Stimulated activated naive CD4-positive, alpha-beta T cell treated with Interleukin-2 at 50 U/mL for 16 hours (primary cell): ENCODE data around the gene CEP164.

Experiments used
- DNase-seq: peaks from one replicate; lab custom pipeline; 2025; lab: John Stamatoyannopoulos, UW

Gene CEP164

GRCh38 chr11:117421041-117421440, 93.4 kb downstream of the CEP164 start:
- DNase-seq, result no peak

DNA sequence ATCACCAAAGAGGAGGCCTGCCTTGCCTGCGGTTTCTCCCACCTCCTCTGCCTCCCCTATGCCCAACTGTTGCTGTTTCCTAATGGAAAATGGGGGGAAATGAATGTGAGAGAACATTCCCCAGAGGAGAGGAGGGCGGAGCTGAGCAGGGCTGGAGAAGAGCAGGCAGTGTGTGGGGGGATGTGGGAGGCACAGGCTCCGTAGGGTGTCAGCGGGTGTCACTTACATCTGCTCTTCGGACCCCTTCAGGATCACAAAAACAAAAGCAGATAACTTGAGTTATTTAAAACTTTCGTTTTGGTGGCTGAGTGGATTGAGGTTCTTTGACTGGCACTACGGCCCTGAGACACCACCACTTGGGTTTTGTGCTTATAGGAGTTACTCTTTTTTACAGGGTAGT, 93.8 kb downstream of the CEP164 start:
- DNase-seq, result no peak

DNA sequence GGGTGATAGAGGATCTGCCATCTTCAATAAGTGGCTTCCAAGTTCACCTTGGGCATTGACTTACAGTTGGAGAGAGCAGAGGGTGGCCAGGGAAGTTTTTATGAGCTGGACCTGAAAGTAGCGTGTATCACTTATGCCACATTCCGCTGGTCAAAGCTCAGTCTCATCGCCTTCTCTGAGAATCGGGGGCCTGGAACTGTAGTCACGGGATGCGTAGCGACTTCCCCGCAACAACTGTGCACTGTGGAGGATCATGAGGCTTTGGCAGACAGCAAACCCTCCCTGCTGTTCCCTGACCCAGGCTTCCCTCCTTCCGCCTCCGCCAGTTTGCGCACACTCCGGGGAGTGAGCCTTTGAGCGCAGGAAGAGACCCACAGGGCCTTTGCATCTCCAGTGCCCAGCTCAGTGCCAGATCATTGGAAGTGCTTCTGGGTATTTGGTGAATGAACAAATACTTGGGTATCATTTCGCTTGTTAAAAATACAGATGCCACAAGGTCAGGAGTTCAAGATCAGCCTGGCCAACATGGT, 95.5 kb downstream of the CEP164 start:
- no peak for DNase-seq

DNA sequence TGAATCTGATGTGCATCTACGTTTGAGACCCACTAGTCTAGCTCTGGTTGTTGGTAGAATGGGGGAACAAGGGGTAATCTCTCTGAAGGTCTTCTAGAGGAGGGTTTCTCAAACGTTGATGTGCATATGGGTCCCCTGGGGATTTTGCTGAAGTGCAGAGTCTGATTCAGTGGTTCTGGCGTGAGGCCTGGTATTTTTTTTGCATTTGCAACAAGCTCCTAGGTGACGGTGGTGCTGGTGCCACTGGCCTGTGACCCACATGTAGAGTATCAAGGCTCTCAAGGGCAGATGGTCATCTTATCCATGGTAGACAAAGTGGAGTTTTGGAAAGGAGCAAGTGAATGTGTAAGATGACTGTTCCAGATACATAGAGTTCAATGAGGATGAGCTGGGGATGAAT, 97.1 kb downstream of the CEP164 start:
- no peak for DNase-seq

GRCh38 chr11:117425679-117426296, 98.1 kb downstream of the CEP164 start:
- no peak for DNase-seq

GRCh38 chr11:117426297-117426685, 98.6 kb downstream of the CEP164 start:
- peak; percentile 55 for DNase-seq

DNA sequence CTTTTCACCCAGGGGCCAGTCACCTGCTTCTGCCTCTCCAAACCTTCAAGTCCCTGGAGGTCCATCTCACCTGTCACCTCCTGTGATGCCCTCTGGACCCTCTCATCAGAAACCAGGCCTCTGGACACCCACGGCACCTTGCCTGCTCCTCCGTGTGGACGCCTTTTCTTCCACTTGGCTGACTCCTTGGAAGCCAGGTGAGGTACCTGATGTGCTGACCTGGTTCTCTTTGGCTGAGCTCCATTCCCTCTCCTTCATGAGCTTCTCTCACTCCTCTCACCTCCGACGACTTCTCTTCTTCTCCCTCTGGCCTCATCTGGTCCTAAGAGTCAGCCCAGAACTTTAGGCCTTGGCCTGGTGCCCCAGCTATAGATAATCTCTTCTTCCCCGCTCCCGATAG, 99.3 kb downstream of the CEP164 start:
- no peak for DNase-seq

- DNase-seq, result no peak
Measured at GRCh38 chr11:117427356-117427874, 99.8 kb downstream of the CEP164 start.

GRCh38 chr11:117428186-117428855, 100.7 kb downstream of the CEP164 start:
- no peak for DNase-seq

- no peak for DNase-seq
Measured at GRCh38 chr11:117428856-117429229, 101.2 kb downstream of the CEP164 start.

- no peak for DNase-seq
Measured at GRCh38 chr11:117430293-117430955, 102.8 kb downstream of the CEP164 start.

- no peak for DNase-seq
Measured at GRCh38 chr11:117431436-117431835, 103.8 kb downstream of the CEP164 start.

GRCh38 chr11:117433717-117434116, 106.1 kb downstream of the CEP164 start:
- no peak for DNase-seq

DNA sequence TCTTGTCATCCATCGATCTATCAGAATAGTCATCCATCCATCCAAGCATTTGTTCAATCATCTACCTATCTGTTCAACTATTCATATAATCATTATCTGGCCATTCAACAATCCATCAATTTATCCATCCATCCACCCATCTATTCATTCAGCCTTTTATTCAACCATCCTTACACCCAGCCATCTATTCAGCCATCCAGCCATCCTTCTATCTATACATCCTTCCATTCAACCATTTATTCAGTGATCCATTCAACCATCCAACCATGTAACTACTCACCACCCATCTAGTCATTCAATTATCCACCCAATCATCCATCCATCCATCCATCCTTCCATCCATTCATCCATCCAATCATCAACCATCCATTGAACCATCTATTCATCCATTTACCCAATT, 106.8 kb downstream of the CEP164 start:
- DNase-seq, result no peak

DNA sequence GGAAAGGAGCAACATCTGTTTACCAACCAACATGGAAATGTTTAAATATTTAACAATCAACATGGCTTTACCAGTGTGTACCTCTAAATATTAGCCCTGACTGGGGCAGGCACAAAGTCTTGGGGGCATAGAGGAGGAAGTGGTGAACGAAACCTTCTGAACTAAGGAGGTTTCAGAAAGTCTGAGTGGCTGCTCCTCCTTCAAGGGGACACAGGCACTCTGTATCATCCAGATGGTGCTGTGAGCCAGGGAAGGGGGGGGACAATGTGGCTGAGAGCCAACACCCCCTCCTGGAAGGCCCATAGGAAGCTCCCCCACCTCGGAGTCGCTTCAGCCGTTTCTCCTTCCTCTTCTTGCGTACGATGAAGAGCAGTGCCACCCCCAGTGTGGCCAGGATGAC, 107.7 kb downstream of the CEP164 start:
- DNase-seq, result no peak

DNA sequence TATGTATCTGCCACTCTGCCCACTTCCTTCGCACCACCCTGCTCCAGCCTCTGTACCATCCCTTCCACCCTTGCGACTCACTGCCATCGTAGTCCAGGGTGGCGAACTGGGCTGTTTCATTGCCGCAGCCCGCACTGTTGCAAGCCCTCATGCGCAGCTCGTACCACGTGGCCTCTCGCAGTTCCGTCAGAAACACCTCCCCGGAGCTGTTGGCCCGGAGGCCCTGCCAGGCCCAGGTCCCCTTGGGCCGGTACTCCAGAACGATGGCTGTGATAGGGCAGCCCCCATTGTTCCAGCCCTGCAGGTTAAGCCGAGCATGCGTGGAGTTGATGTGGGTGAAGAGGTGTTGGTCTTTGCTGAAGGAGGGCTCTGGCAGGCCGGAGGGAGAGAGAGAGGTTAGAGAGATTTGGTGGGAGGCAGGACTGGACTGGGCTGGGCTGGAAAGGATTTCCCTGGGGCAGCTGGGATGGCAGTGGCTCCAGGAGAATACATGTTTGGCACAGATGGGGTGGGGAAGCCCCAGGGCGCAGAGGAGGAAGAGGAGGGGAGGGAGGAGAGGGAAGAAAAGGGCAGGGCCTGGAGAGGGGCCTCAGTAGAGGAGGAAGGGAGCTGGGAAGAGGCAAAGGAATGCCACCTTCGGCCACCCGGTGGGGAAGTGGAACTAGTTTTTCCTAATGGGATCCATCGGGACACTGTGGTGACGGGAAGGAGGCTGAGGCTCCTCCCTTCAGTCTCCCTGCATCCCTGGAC, 109.6 kb downstream of the CEP164 start:
- DNase-seq, result no peak

- no peak for DNase-seq
Measured at GRCh38 chr11:117437791-117438130, 110.1 kb downstream of the CEP164 start.

DNA sequence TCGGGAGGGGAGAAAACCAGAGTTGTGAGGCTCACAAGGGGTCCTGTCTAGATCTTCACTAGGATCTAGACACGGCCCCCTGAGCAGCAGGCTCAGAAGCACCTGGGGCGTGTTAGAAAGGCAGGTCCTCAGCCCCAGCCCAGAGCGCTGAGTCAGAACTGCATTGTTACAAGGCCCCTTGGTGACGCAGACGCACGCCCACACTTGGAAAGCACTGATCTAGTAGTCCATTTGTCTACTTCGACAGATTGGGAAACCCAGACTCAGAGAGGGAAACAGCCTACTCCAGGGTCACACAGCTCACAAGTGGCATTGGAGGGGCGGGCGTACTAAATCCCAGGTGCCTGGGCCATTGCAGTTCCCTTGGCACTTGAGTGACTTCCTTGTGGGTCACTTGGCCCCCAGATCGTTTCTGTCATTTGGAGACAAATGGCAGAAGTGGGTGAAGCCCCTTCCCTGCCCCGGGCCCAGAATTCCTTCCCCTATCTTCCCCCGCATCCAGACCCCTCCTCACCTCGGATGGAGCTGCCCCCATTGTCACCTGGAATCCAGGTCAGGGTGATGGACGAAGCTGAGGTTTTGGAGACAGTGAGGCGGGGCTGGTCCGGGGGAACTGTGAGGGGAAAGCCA, 110.8 kb downstream of the CEP164 start:
- peak; percentile 17 for DNase-seq

DNA sequence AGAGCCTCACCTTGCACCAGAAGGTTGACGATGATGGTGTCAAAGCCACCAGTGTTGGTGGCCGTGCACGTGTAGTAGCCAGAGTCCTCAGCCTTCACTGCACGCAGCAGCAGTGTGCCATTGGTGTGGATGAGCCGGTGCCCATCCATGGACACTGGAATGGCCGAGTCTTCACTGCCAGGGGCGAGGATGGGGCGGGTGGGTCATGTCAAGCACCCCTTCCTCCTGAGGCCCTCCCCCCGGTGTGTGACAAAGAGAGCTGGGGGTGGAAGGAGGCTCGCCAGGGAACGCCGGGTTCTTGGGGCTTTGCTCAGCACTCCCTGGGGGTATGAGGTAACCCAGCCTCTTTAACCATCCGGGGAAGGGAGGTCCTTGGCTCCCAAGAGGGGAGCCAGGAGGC, 111.6 kb downstream of the CEP164 start:
- no peak for DNase-seq

GRCh38 chr11:117440258-117440657, 112.6 kb downstream of the CEP164 start:
- no peak for DNase-seq

GRCh38 chr11:117441146-117441975, 113.7 kb downstream of the CEP164 start:
- DNase-seq, result no peak
